HepG2 (cell line): ENCODE data around the gene ARL3. TPM values are rescaled to one million over a fixed set of nuclear protein-coding genes. Genes with fewer than 3 reads are reported as not detected.
A peak's percentile ranks its signal among the peaks of the same experiment; 100 is the strongest.
"Not testable (repeated sequence)": the region's sequence is repeated elsewhere in the genome, so short reads cannot be mapped to it uniquely, and the experiment has no call there.

Experiments used
- ATAC-seq: fragments of 200-7000 bp; cut with Tn5 transposase; 3 replicates; pipeline ENCODE4 v1.9.1; 2020; ENCODE audit warnings: mild to moderate bottlenecking, moderate library complexity
- BruUV-seq: library from RNA; stranded (reverse); fragments of 400-500 nt; replicated peaks from 2 replicates; lab custom pipeline; 2021; lab: Mats Ljungman, UMichigan
- CTCF ChIA-PET: fragments of 300-600 bp; formaldehyde crosslinking; extraction: SDS; loops from one replicate; lab custom pipeline; 2021; ENCODE audit warnings: low total read pairs, inconsistent platforms, low intra/inter-chr PET ratio; lab: Yijun Ruan, JAX
- POLR2A ChIA-PET: fragments of 350-600 bp; sonication (Branson Sonifier 250); formaldehyde crosslinking; loops from one replicate; lab custom pipeline; 2020; ENCODE audit warnings: antibody characterized with exemption, inconsistent platforms; lab: Yijun Ruan, JAX
- DNase-seq: peaks from one replicate; pipeline ENCODE4 v3.0.0-alpha.2; 2015; ENCODE audit warnings: low spot score
- FAIRE-seq: peaks from 3 replicates; lab custom pipeline; 2011; peaks lifted over from hg19 to GRCh38; lab: Jason Lieb, UNC
- H2AFZ ChIP-seq: one replicate; pipeline ENCODE4 v1.6.1; 2011; ENCODE audit warnings: low read length, inconsistent platforms
- H3K27ac ChIP-seq: fragments of 300-600 bp; 3 replicates; pipeline ENCODE4 v1.8.0; 2011; ENCODE audit warnings: mixed run types, mild to moderate bottlenecking, mixed read lengths, low read length, inconsistent platforms; ENCODE audit not compliant: insufficient read depth; ENCODE audit errors: extremely low read length
- H3K27me3 ChIP-seq, 2 experiments: fragments of 200-600 bp in 1 of 2; 2 replicates in 1 of 2; 3 replicates in 1 of 2; pipeline versions ENCODE4 v1.6.0 to v1.8.0; 2011; ENCODE audit warnings: low read length in 2 of 2, mild to moderate bottlenecking in 2 of 2, moderate library complexity in 2 of 2, inconsistent platforms in 1 of 2; ENCODE audit not compliant: insufficient read depth in 2 of 2, control insufficient read depth in 1 of 2
- H3K36me3 ChIP-seq, 2 experiments: fragments of 200-600 bp in 1 of 2; replicated peaks in 1 of 2; 2 replicates in 1 of 2; 3 replicates in 1 of 2; pipeline versions ENCODE4 v1.5.1 to v1.8.0; 2011; ENCODE audit warnings: low read length in 2 of 2, inconsistent platforms in 1 of 2; ENCODE audit not compliant: insufficient read depth in 2 of 2, control insufficient read depth in 1 of 2
- H3K4me1 ChIP-seq: 2 replicates; pipeline ENCODE4 v1.5.1; 2012; ENCODE audit warnings: low read length, inconsistent platforms; ENCODE audit not compliant: insufficient read depth
- H3K4me2 ChIP-seq: 2 replicates; pipeline ENCODE4 v1.6.0; 2011; ENCODE audit warnings: low read depth, low read length, inconsistent platforms
- H3K4me3 ChIP-seq, 3 experiments: fragments of 200-600 bp in 1 of 3; sonication (generic), shearing (Covaris generic) in 1 of 3; replicated peaks in 1 of 3; 2 replicates each; pipeline ENCODE4 v1.5.1; 2011 to 2016; ENCODE audit warnings: low read length in 3 of 3, inconsistent platforms in 2 of 3, low read depth in 2 of 3, mild to moderate bottlenecking in 2 of 3, control low read depth in 1 of 3, mixed read lengths in 1 of 3; ENCODE audit not compliant: insufficient read depth in 1 of 3
- H3K79me2 ChIP-seq: one replicate; pipeline ENCODE4 v1.6.1; 2011; ENCODE audit warnings: low read length, inconsistent platforms; ENCODE audit not compliant: insufficient read depth
- H3K9ac ChIP-seq: 2 replicates; pipeline ENCODE4 v1.6.0; 2011; ENCODE audit warnings: mild to moderate bottlenecking, low read depth, low read length, inconsistent platforms; ENCODE audit not compliant: insufficient read depth
- H3K9me3 ChIP-seq: 2 replicates; pipeline ENCODE4 v1.5.1; 2012; ENCODE audit warnings: mild to moderate bottlenecking, low read length
- H4K20me1 ChIP-seq: 2 replicates; pipeline ENCODE4 v1.6.0; 2011; ENCODE audit warnings: inconsistent platforms, mild to moderate bottlenecking, low read length, moderate library complexity; ENCODE audit not compliant: insufficient read depth
- ATF4 ChIP-seq, 2 experiments: fragments of 450-650 bp in 1 of 2; sonication (generic) in 1 of 2; formaldehyde crosslinking; IDR thresholded peaks; 2 replicates each; pipeline versions ENCODE4 v1.5.0 to v1.8.0; 2020 to 2022; ENCODE audit warnings: mild to moderate bottlenecking in 1 of 2, missing genetic modification reagents in 1 of 2
- FOXA3 ChIP-seq: IDR thresholded peaks from 2 replicates; pipeline ENCODE4 v1.6.1; 2016; ENCODE audit warnings: missing genetic modification reagents, missing compliant biosample characterization
- GTF2F1 ChIP-seq: fragments of 150-350 bp; IDR thresholded peaks from 2 replicates; pipeline ENCODE4 v1.6.1; 2014; ENCODE audit warnings: low read length
- JARID2 ChIP-seq: sonication (generic); formaldehyde crosslinking; IDR thresholded peaks from 2 replicates; pipeline ENCODE4 v1.8.1; 2023; ENCODE audit warnings: missing genetic modification reagents, inconsistent platforms; ENCODE audit not compliant: insufficient replicate concordance
- NONO ChIP-seq, 2 experiments: fragments of 450-650 bp in 1 of 2; sonication (generic) in 1 of 2; formaldehyde crosslinking in 1 of 2; IDR thresholded peaks in 1 of 2; conservative IDR thresholded peaks in 1 of 2; 2 replicates each; pipeline versions ENCODE4 v1.6.1 to v1.8.0; 2017 to 2022; ENCODE audit warnings: mild to moderate bottlenecking in 1 of 2, missing genetic modification reagents in 1 of 2, moderate library complexity in 1 of 2
- PLRG1 ChIP-seq: fragments of 450-650 bp; conservative IDR thresholded peaks from 2 replicates; pipeline ENCODE4 v1.6.1; 2016
- POLR2AphosphoS5 ChIP-seq: IDR thresholded peaks from 2 replicates; pipeline ENCODE4 v1.6.1; 2012; ENCODE audit warnings: low read depth, low read length
- RAD51 ChIP-seq: fragments of 450-650 bp; IDR thresholded peaks from 2 replicates; pipeline ENCODE4 v1.6.1; 2016; ENCODE audit warnings: borderline replicate concordance
- SALL1 ChIP-seq: sonication (generic); formaldehyde crosslinking; IDR thresholded peaks from 2 replicates; pipeline ENCODE4 v1.8.0; 2022; ENCODE audit warnings: mild to moderate bottlenecking, missing genetic modification reagents
- SMARCC2 ChIP-seq: fragments of 450-650 bp; IDR thresholded peaks from 2 replicates; pipeline ENCODE4 v1.6.1; 2017; ENCODE audit warnings: antibody characterized with exemption, mild to moderate bottlenecking
- SPEN ChIP-seq: sonication (generic); formaldehyde crosslinking; IDR thresholded peaks from 2 replicates; pipeline ENCODE4 v1.5.1; 2020; ENCODE audit warnings: low read depth, mild to moderate bottlenecking, missing genetic modification reagents
- THYN1 ChIP-seq: sonication (generic); formaldehyde crosslinking; IDR thresholded peaks from 2 replicates; pipeline ENCODE4 v1.8.1; 2023; ENCODE audit warnings: low read depth, mild to moderate bottlenecking, moderate library complexity, missing genetic modification reagents, borderline replicate concordance
- ZC3H13 ChIP-seq: sonication (generic); formaldehyde crosslinking; IDR thresholded peaks from 2 replicates; pipeline ENCODE4 v1.8.1; 2023; ENCODE audit warnings: mild to moderate bottlenecking, missing genetic modification reagents, moderate library complexity
- ZFAT ChIP-seq: sonication (generic); formaldehyde crosslinking; conservative IDR thresholded peaks from 2 replicates; pipeline ENCODE4 v1.8.1; 2023; ENCODE audit warnings: missing genetic modification reagents, inconsistent platforms
- ZKSCAN5 ChIP-seq: sonication (generic); formaldehyde crosslinking; IDR thresholded peaks from 2 replicates; pipeline ENCODE4 v1.5.1; 2020; ENCODE audit warnings: mild to moderate bottlenecking, missing genetic modification reagents
- ZNF317 ChIP-seq: sonication (generic); formaldehyde crosslinking; IDR thresholded peaks from 2 replicates; pipeline ENCODE4 v1.5.0; 2020; ENCODE audit warnings: mild to moderate bottlenecking, missing genetic modification reagents
- ZNF362 ChIP-seq: sonication (generic); formaldehyde crosslinking; IDR thresholded peaks from 2 replicates; pipeline ENCODE4 v1.4.0; 2020; ENCODE audit warnings: missing genetic modification reagents, mild to moderate bottlenecking, borderline replicate concordance
- WGBS: methylation state at CpG from one replicate; pipeline ENCODE4 v1.1.6; 2017; ENCODE audit warnings: low lambda C conversion rate; 5-methylcytosine and 5-hydroxymethylcytosine counted together
- in situ Hi-C: cut with HindIII; loops from 2 replicates; pipeline ENCODE4 v1.10.0; 2017; ENCODE audit warnings: low pct_unique_long_range_greater_than_20kb; ENCODE audit not compliant: extremely low pct_ligation_motif_present
- intact Hi-C: fragments of 100-400 bp; cut with micrococcal nuclease; formaldehyde crosslinking; loops from one replicate; pipeline ENCODE4 v1.10.0; 2022; ENCODE audit not compliant: unreplicated experiment
- polyA plus RNA-seq, 8 experiments: library from polyadenylated mRNA; depleted of rRNA in 3 of 8; stranded (reverse) in 7 of 8; unstranded in 1 of 8; fragments of >200 nt; fragmentation: Illumina TruSeq in 4 of 8; extraction: Trizol in 4 of 8; gene quantifications; 2 replicates each; pipeline versions ENCODE4 v1.2.1 to v1.2.3, GENCODE V29; 2011 to 2016; ENCODE audit warnings: low read depth in 4 of 8, missing spikeins in 1 of 8, mixed read lengths in 1 of 8; ENCODE audit not compliant: insufficient read depth in 1 of 8
- total RNA-seq, 5 experiments: library from RNA; depleted of rRNA; stranded (reverse); fragments of >200 nt; fragmentation: Illumina TruSeq; extraction: Trizol; gene quantifications; 2 replicates each; pipeline ENCODE4 v1.2.3, GENCODE V29; 2016; ENCODE audit warnings: low read depth in 1 of 5

ARL3 gene
- total and polyA plus RNA-seq, 2 of the 13 experiments (the other 11 are each of a cell fraction or from before 2014, with no cell fraction given) = 5.2 to 6.6 TPM

DNA sequence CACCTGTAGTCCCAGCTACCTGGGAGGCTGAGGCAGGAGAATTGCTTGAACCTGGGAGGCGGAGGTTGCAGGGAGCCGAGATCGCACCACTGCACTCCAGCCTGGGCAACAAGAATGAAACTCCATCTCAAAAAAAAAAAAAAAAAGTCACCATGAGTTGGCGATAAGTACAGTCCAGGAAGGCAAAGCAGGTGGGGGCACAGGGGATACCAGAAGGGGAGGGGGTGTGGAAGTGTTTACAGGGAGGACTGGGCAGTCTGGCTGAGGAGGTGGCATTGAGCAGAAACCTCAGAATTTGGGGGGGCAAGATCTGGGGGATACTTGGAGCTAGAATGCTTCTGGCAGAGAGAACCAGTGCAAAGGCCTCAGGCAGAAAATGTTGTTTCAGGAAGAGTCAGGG, 46.8 kb downstream of the ARL3 start:
- H3K9me3 ChIP-seq, BruUV-seq, H3K27me3 ChIP-seq, intact Hi-C loops, in situ Hi-C loops, H2AFZ ChIP-seq, H4K20me1 ChIP-seq, H3K36me3 ChIP-seq, FAIRE-seq, POLR2A ChIA-PET, DNase-seq, CTCF ChIA-PET, H3K9ac ChIP-seq, H3K27ac ChIP-seq, H3K79me2 ChIP-seq, ATAC-seq: not testable (repeated sequence)
- Histone ChIP-seq H3K4me2 (peak overlapping the region; percentile 53), H3K4me3 (peak overlapping the region in 1 of 3 experiments; percentile 25; a peak in 1 of 6 replicates), H3K4me1 (peaks cover 88% of the 10 kb centered on the region)
- WGBS = 45% methylated on average over 4 of the region's 4 CpGs
- peak; percentile 47; the same call in 1 of the 2 replicates for TF ChIP-seq ZNF362 (CRISPR knock-in tag)

GRCh38 chr10:102665904-102666509, 48.2 kb downstream of the ARL3 start:
- Histone ChIP-seq H3K79me2 (no peaks in the 10 kb centered on the region), H3K4me3 (peak overlapping the region in 2 of 3 experiments; percentile 14 to 51; a peak in 3 of 6 replicates), H2AFZ (no peak overlapping the region), H3K4me2 (peak overlapping the region; percentile 80), H3K9ac (peak overlapping the region; percentile 20; the same call in 1 of the 2 replicates), H3K4me1 (peaks cover 88% of the 10 kb centered on the region), H3K36me3 (no peaks in the 10 kb centered on the region), H4K20me1 (no peaks in the 10 kb centered on the region), H3K27ac (peak overlapping the region; percentile 57), H3K27me3 (no peaks in the 10 kb centered on the region), H3K9me3 (no peaks in the 10 kb centered on the region)
- DNase-seq (peak; percentile 72), FAIRE-seq (peak; percentile 82), ATAC-seq (peak; percentile 40)
- in situ Hi-C loops = no loop called here
- WGBS = 7% methylated on average over 6 of the region's 9 CpGs
- ChIA-PET POLR2A (interaction anchor here (0.6 to 2.2 kb wide), 12 partner anchors 9 to 148 kb away, joined by 3 to 8 read pairs (median 4); partner anchors contain the start of genes ARL3 and TRIM8), CTCF (no interaction called here)
- intact Hi-C loops = no loop called here
- no TSS peak for BruUV-seq
- TF ChIP-seq THYN1 (CRISPR knock-in tag) (no peak), ZC3H13 (CRISPR knock-in tag) (no peak), NONO (IDR thresholded peaks at IDR 0.05) (no peak), NONO (CRISPR knock-in tag; conservative IDR thresholded peaks at IDR 0.05) (no peak), ATF4 (CRISPR knock-in tag; IDR thresholded peaks at IDR 0.05) (no peak), SALL1 (CRISPR knock-in tag) (peak; percentile 46; the same call in 1 of the 2 replicates), SPEN (CRISPR knock-in tag) (no peak; the same call in 1 of the 2 replicates), PLRG1 (no peak), RAD51 (no peak), GTF2F1 (no peak), POLR2AphosphoS5 (no peak), ZKSCAN5 (CRISPR knock-in tag) (no peak), ZFAT (CRISPR knock-in tag) (no peak), ZNF317 (CRISPR knock-in tag) (no peak), JARID2 (CRISPR knock-in tag) (no peak), SMARCC2 (no peak), FOXA3 (CRISPR knock-in tag) (no peak)
